Heart left ventricle (tissue), 16 donors: Measurements from ENCODE around the gene CAMK2D. TPM values are rescaled to one million over a fixed set of nuclear protein-coding genes. Genes with fewer than 3 reads are reported as not detected.
A peak's percentile ranks its signal among the peaks of the same experiment; 100 is the strongest.

Experiments
- ATAC-seq, 4 donors: fragments of 200-7000 bp; cut with Tn5 transposase; one replicate each; pipeline ENCODE4 v1.9.1; 2020 to 2022; ENCODE audit warnings: moderate library complexity in 4 of 4, mild to moderate bottlenecking in 3 of 4, moderate number of reproducible peaks in 1 of 4
- DNase-seq, 5 donors: peaks; one replicate each; pipeline ENCODE4 v3.0.0-alpha.2; 2020
- H3K27ac ChIP-seq, 12 donors: fragments of 200-600 bp; sonication (generic) in 4 of 12; one replicate each; pipeline versions ENCODE4 v1.5.0 to v1.8.0; 2016 to 2022; ENCODE audit warnings: mild to moderate bottlenecking in 2 of 12
- H3K27me3 ChIP-seq, 9 donors: fragments of 200-600 bp; sonication (generic) in 2 of 9; one replicate each; pipeline versions ENCODE4 v1.5.1 to v1.8.0; 2016 to 2022; ENCODE audit warnings: mild to moderate bottlenecking in 3 of 9
- H3K36me3 ChIP-seq, 9 donors: fragments of 200-600 bp; sonication (generic) in 2 of 9; one replicate each; pipeline versions ENCODE4 v1.5.0 to v1.8.0; 2018 to 2022; ENCODE audit warnings: mild to moderate bottlenecking in 2 of 9
- H3K4me1 ChIP-seq, 12 donors: fragments of 200-600 bp; sonication (generic) in 4 of 12; one replicate each; pipeline versions ENCODE4 v1.5.0 to v1.8.0; 2016 to 2022; ENCODE audit warnings: mild to moderate bottlenecking in 3 of 12
- H3K4me3 ChIP-seq, 12 donors: fragments of 200-600 bp; sonication (generic) in 4 of 12; one replicate each; pipeline versions ENCODE4 v1.5.0 to v1.8.0; 2017 to 2022; ENCODE audit warnings: mild to moderate bottlenecking in 9 of 12, moderate library complexity in 4 of 12
- H3K9me3 ChIP-seq, 12 donors: fragments of 200-600 bp; sonication (generic) in 4 of 12; one replicate each; pipeline versions ENCODE4 v1.5.0 to v1.8.0; 2016 to 2022; ENCODE audit warnings: mild to moderate bottlenecking in 1 of 12
- CTCF ChIP-seq, 12 donors: fragments of 200-600 bp; sonication (generic) in 4 of 12; IDR thresholded peaks; one replicate each; pipeline versions ENCODE4 v1.5.0 to v1.8.0; 2018 to 2022; ENCODE audit warnings: antibody characterized with exemption in 12 of 12, mild to moderate bottlenecking in 5 of 12
- POLR2A ChIP-seq, 2 donors: fragments of 450-650 bp; IDR thresholded peaks; one replicate each; pipeline ENCODE4 v1.6.1; 2017; ENCODE audit warnings: antibody characterized with exemption in 2 of 2, mild to moderate bottlenecking in 2 of 2, moderate library complexity in 2 of 2
- WGBS, 4 donors: extraction: QIAGEN DNeasy Blood & Tissue Kit in 2 of 4; methylation state at CpG; one replicate each; pipeline versions ENCODE4 v1.1.5 to v1.1.7; 2013 to 2018; 5-methylcytosine and 5-hydroxymethylcytosine counted together
- intact Hi-C, 10 donors: fragments of 100-400 bp; cut with DNase I; formaldehyde crosslinking; loops; one replicate each; pipeline versions ENCODE4 v1.11.1 to v1.14.2; 2022
- polyA plus RNA-seq, 2 donors: library from polyadenylated mRNA; stranded (reverse); fragments of 200-250 nt; gene quantifications; one replicate each; pipeline ENCODE4 v1.2.3, GENCODE V29; 2013
- total RNA-seq, 9 donors: library from RNA; depleted of rRNA in 2 of 9; stranded (reverse); fragments of >200 nt in 2 of 9; fragmentation: NEBNext Ultra II Directional in 3 of 9; extraction: Animal tissue kit (Norgen Biotek cat#: 25700) in 3 of 9; gene quantifications; one replicate each; pipeline versions ENCODE4 v1.1.0 to v1.2.4, GENCODE V29; 2016 to 2023
- donor health status: ischemic (EF 13 %, LVEDD 7.1; RV severe dilation, severe dysfunction).
- donor health status: healthy with polysubstance abuse.
- donor health status: DM: no; HTN: yes; CAD: no.
- donor health status: DM: no; HTN: no; CAD: no.
- donor health status: ischemic (EF 25% LVEDD 6.9; RV normal size, moderate dysfunction).
- donor health status: ischemic (EF 25% LVEDD 5.7; RV mildly dilated, moderate dysfunction).
- donor health status: healthy.
- donor health status: DM: yes; HTN: yes; CAD: no.
- donor health status: ischemic (EF 35%, LVEDD 5.7; RV mildly dilated, moderate dysfunction).
- donor health status: nonischemic (EF 11% LVEDD 7.7; RV severe dilation, severe dysfunction).
- donor health status: DM: yes; HTN: yes; CAD: no.
- donor health status: PGD.
- donor health status: ischemic (EF 29% LVEDD 5.4; RV normal size, mild dysfunction).
- donor health status: nonischemic (EF 23%, LVEDD 6.1; RV moderate dilation, normal function).

The CAMK2D gene
- total and polyA plus RNA-seq, 11 donors = 40.9 to 294 (median 215) TPM

GRCh38 chr4:113442826-113443225 is 318.7 kb downstream of the CAMK2D start:
- DNase-seq (no peak), ATAC-seq (no peak)
- H3K36me3 ChIP-seq = no peaks in the 10 kb centered on the region
- intact Hi-C loops = loop anchor here in 2 of 10 donors (10.0 kb wide), 1 partner anchor 322 kb away; the partner anchor contains the start of gene CAMK2D (in 2 of the 2)
- H3K27me3 ChIP-seq = no peaks in the 10 kb centered on the region
- no peak for TF ChIP-seq CTCF (IDR thresholded peaks at IDR 0.05)
- no peak for TF ChIP-seq POLR2A (IDR thresholded peaks at IDR 0.05)
- 80 to 86% (median 82%) methylated on average over 6 of the region's 6 CpGs for WGBS, 4 donors
- no peak overlapping the region for H3K4me3 ChIP-seq
- no peak overlapping the region for H3K27ac ChIP-seq
- peaks cover 0 to 14% (median 0%) of the 10 kb centered on the region in 12 donors for H3K9me3 ChIP-seq
- H3K4me1 ChIP-seq = peaks cover 0 to 45% (median 27%) of the 10 kb centered on the region in 12 donors

GRCh38 chr4:113440371-113440770 is 321.2 kb downstream of the CAMK2D start:
- intact Hi-C loops = loop anchor here in 2 of 10 donors (10.0 kb wide), 1 partner anchor 324 kb away; the partner anchor contains the start of gene CAMK2D (in 2 of the 2)
- Histone ChIP-seq H3K9me3 (no peaks in the 10 kb centered on the region), H3K4me1 (peaks cover 4 to 48% (median 30%) of the 10 kb centered on the region in 12 donors), H3K27ac (no peak overlapping the region), H3K27me3 (no peaks in the 10 kb centered on the region), H3K36me3 (no peaks in the 10 kb centered on the region), H3K4me3 (no peak overlapping the region)
- 68 to 73% (median 72%) methylated on average over 4 of the region's 4 CpGs for WGBS, 4 donors
- TF ChIP-seq POLR2A (IDR thresholded peaks at IDR 0.05) = no peak
- TF ChIP-seq CTCF (IDR thresholded peaks at IDR 0.05) = no peak
- ATAC-seq (no peak), DNase-seq (no peak)

GRCh38 chr4:113438596-113438995 is 322.9 kb downstream of the CAMK2D start:
- ATAC-seq (no peak), DNase-seq (no peak)
- H3K36me3 ChIP-seq = no peaks in the 10 kb centered on the region
- TF ChIP-seq POLR2A (IDR thresholded peaks at IDR 0.05) = no peak
- no peak for TF ChIP-seq CTCF (IDR thresholded peaks at IDR 0.05)
- H3K4me1 ChIP-seq = peaks cover 0 to 33% (median 18%) of the 10 kb centered on the region in 12 donors
- H3K27ac ChIP-seq = peak overlapping the region in 1 of 12 donors; percentile 68
- H3K4me3 ChIP-seq = no peak overlapping the region
- H3K27me3 ChIP-seq = no peaks in the 10 kb centered on the region
- intact Hi-C loops = loop anchor here in 2 of 10 donors (5.0 kb wide), 1 partner anchor 41 kb away; no protein-coding TSS in a partner anchor
- H3K9me3 ChIP-seq = no peaks in the 10 kb centered on the region
- WGBS, 4 donors = 90 to 95% (median 95%) methylated on average over 5 of the region's 5 CpGs

GRCh38 chr4:113437129-113437528 is 324.4 kb downstream of the CAMK2D start:
- 54 to 73% (median 66%) methylated on average over 3 of the region's 3 CpGs for WGBS, 4 donors
- no peak overlapping the region for H3K4me3 ChIP-seq
- no peaks in the 10 kb centered on the region for H3K27me3 ChIP-seq
- peak overlapping the region in 9 of 12 donors; percentile 36 to 89 (median 72) for H3K27ac ChIP-seq
- peaks cover 0 to 32% (median 17%) of the 10 kb centered on the region in 12 donors for H3K4me1 ChIP-seq
- TF ChIP-seq CTCF (IDR thresholded peaks at IDR 0.05) (no peak), POLR2A (IDR thresholded peaks at IDR 0.05) (no peak)
- ATAC-seq = peak in 2 of 4 donors; percentile 36 to 48
- no peaks in the 10 kb centered on the region for H3K36me3 ChIP-seq
- intact Hi-C loops = loop anchor here in 2 of 10 donors (2.0 to 5.0 kb wide), 2 partner anchors 40 to 54 kb away; no protein-coding TSS in a partner anchor
- H3K9me3 ChIP-seq = no peaks in the 10 kb centered on the region
- no peak for DNase-seq
